Measurements from ENCODE around the gene TTC38. TPM values are rescaled to one million over a fixed set of nuclear protein-coding genes. Genes with fewer than 3 reads are reported as not detected.

The TTC38 gene
- polyA plus RNA-seq, 1 donor from 2014 or later, result 1.4 TPM

GRCh38 chr22:46331496-46331895, 63.7 kb downstream of the TTC38 start:
- no peaks in the 10 kb centered on the region for H3K9me2 ChIP-seq (ENCODE audit: insufficient read depth, low read length)
- no peaks in the 10 kb centered on the region for H3K36me3 ChIP-seq (ENCODE audit: insufficient read depth, low read length)

GRCh38 chr22:46335201-46336118, 67.7 kb downstream of the TTC38 start, which contains the start of gene TRMU:
TSS of gene TRMU (plus strand) at chr22:46335714. CDS start at chr22:46335765, 51 bp downstream.
- Histone ChIP-seq H3K4me2 (ENCODE audit: low read length) (peak within 1 kb of the TSS; percentile 85), H3K9me2 (ENCODE audit: insufficient read depth, low read length) (no peaks in the 10 kb centered on the region), H3K27ac (ENCODE audit: low read length) (peak within 1 kb of the TSS; percentile 67), H3K36me3 (ENCODE audit: insufficient read depth, low read length) (peaks cover 5% of the 10 kb centered on the region), H3F3A (ENCODE audit: insufficient read depth, low read length, poor library complexity, severe bottlenecking) (no peaks in the 10 kb centered on the region), H3K27me3 (ENCODE audit: insufficient read depth, low read depth, low read length) (no peaks in the 10 kb centered on the region), H3K4me3 (ENCODE audit: low read length) (peak within 1 kb of the TSS; percentile 77), H3K9ac (ENCODE audit: low read length) (peak within 1 kb of the TSS; percentile 87), H2AFZ (ENCODE audit: low read depth, low read length) (peak within 1 kb of the TSS; percentile 83), H4K20me1 (ENCODE audit: insufficient read depth) (no peaks in the 10 kb centered on the region), H3K9me3 (ENCODE audit: low read length) (no peaks in the 10 kb centered on the region), H3K79me2 (replicated peaks; ENCODE audit: insufficient read depth, low read length) (peaks cover 17% of the 10 kb centered on the region)
- TF ChIP-seq REST (IDR thresholded peaks at IDR 0.05; ENCODE audit: borderline replicate concordance) (no peak), EZH2 (IDR thresholded peaks at IDR 0.05; ENCODE audit: borderline replicate concordance, insufficient read depth, low read length, poor library complexity, severe bottlenecking) (no peak), MXI1 (conservative IDR thresholded peaks at IDR 0.05; ENCODE audit: poor library complexity, severe bottlenecking) (peak; percentile 88), RAD21 (conservative IDR thresholded peaks at IDR 0.05) (peak; percentile 18), EP300 (conservative IDR thresholded peaks at IDR 0.05; ENCODE audit: poor library complexity, severe bottlenecking) (peak; percentile 23), CTCF (IDR thresholded peaks at IDR 0.05; ENCODE audit: poor library complexity, severe bottlenecking) (no peak), SMC3 (conservative IDR thresholded peaks at IDR 0.05; ENCODE audit: poor library complexity) (peak; percentile 40), TAF1 (IDR thresholded peaks at IDR 0.05; ENCODE audit: low read depth) (peak; percentile 44), POLR2AphosphoS5 (IDR thresholded peaks at IDR 0.05) (peak; percentile 82)

More at GRCh38 chr22:46331496-46331895, 63.7 kb downstream of the TTC38 start:
- H3K4me3 ChIP-seq (ENCODE audit: low read length), result no peak overlapping the region
- no peaks in the 10 kb centered on the region for H3K27me3 ChIP-seq (ENCODE audit: insufficient read depth, low read depth, low read length)
- no peak overlapping the region for H3K9ac ChIP-seq (ENCODE audit: low read length)
- no peak for TF ChIP-seq TAF1 (IDR thresholded peaks at IDR 0.05; ENCODE audit: low read depth)
- no peak for TF ChIP-seq MXI1 (conservative IDR thresholded peaks at IDR 0.05; ENCODE audit: poor library complexity, severe bottlenecking)
- TF ChIP-seq RAD21 (conservative IDR thresholded peaks at IDR 0.05), result no peak
- no peak for TF ChIP-seq SMC3 (conservative IDR thresholded peaks at IDR 0.05; ENCODE audit: poor library complexity)
- no peak for TF ChIP-seq EZH2 (IDR thresholded peaks at IDR 0.05; ENCODE audit: borderline replicate concordance, insufficient read depth, low read length, poor library complexity, severe bottlenecking)
- no peak for TF ChIP-seq POLR2AphosphoS5 (IDR thresholded peaks at IDR 0.05)
- no peak overlapping the region for H3K4me2 ChIP-seq (ENCODE audit: low read length)
- no peaks in the 10 kb centered on the region for H4K20me1 ChIP-seq (ENCODE audit: insufficient read depth)
- no peak overlapping the region for H3K27ac ChIP-seq (ENCODE audit: low read length)
- H2AFZ ChIP-seq (ENCODE audit: low read depth, low read length), result no peak overlapping the region
- peaks cover 6% of the 10 kb centered on the region for H3K79me2 ChIP-seq (replicated peaks; ENCODE audit: insufficient read depth, low read length)
- H3F3A ChIP-seq (ENCODE audit: insufficient read depth, low read length, poor library complexity, severe bottlenecking), result no peaks in the 10 kb centered on the region
- H3K9me3 ChIP-seq (ENCODE audit: low read length), result no peaks in the 10 kb centered on the region

Data from neural cell (in vitro differentiated cells).